Mesendoderm (in vitro differentiated cells): ENCODE measurements around the gene COL13A1.
A peak's percentile ranks its signal among the peaks of the same experiment; 100 is the strongest.

Experiments used
- DNase-seq: peaks from one replicate; pipeline ENCODE4 v3.0.0; 2013
- H2AK5ac ChIP-seq: 2 replicates; pipeline ENCODE4 v1.6.1; 2013; ENCODE audit warnings: low read length, inconsistent platforms
- H2BK120ac ChIP-seq: 2 replicates; pipeline ENCODE4 v1.6.1; 2013; ENCODE audit warnings: low read depth, mild to moderate bottlenecking, low read length, moderate library complexity, mixed read lengths
- H2BK15ac ChIP-seq: replicated peaks from 2 replicates; pipeline ENCODE4 v1.6.1; 2013; ENCODE audit warnings: low read depth, mild to moderate bottlenecking, moderate library complexity
- H2BK5ac ChIP-seq: 2 replicates; pipeline ENCODE4 v1.6.1; 2013; ENCODE audit warnings: low read length, inconsistent platforms
- H3K18ac ChIP-seq: 2 replicates; pipeline ENCODE4 v1.6.1; 2013; ENCODE audit warnings: mild to moderate bottlenecking, low read length, mixed read lengths
- H3K23ac ChIP-seq: one replicate; pipeline ENCODE4 v1.6.1; 2013; ENCODE audit warnings: low read length
- H3K27ac ChIP-seq: 2 replicates; pipeline ENCODE4 v1.5.1; 2013; ENCODE audit warnings: low read depth, mild to moderate bottlenecking, inconsistent platforms, low read length, moderate library complexity
- H3K27me3 ChIP-seq: 2 replicates; pipeline ENCODE4 v1.6.1; 2013; ENCODE audit warnings: low read length, control low read depth, mild to moderate bottlenecking, inconsistent platforms; ENCODE audit not compliant: insufficient read depth, poor library complexity
- H3K36me3 ChIP-seq: 2 replicates; pipeline ENCODE4 v1.6.1; 2013; ENCODE audit warnings: low read length, inconsistent platforms; ENCODE audit not compliant: control insufficient read depth, insufficient read depth
- H3K4ac ChIP-seq: one replicate; pipeline ENCODE4 v1.6.1; 2013; ENCODE audit warnings: low read depth, mild to moderate bottlenecking, low read length, moderate library complexity
- H3K4me1 ChIP-seq: 2 replicates; pipeline ENCODE4 v1.6.1; 2013; ENCODE audit warnings: low read depth, low read length, inconsistent platforms; ENCODE audit not compliant: control insufficient read depth
- H3K4me2 ChIP-seq: 2 replicates; pipeline ENCODE4 v1.6.1; 2013; ENCODE audit warnings: low read length
- H3K4me3 ChIP-seq: 2 replicates; pipeline ENCODE4 v1.5.1; 2013; ENCODE audit warnings: mild to moderate bottlenecking, low read length
- H3K56ac ChIP-seq: one replicate; pipeline ENCODE4 v1.6.1; 2013; ENCODE audit warnings: low read length
- H3K79me1 ChIP-seq: 2 replicates; pipeline ENCODE4 v1.6.1; 2013; ENCODE audit warnings: low read length, inconsistent platforms
- H3K79me2 ChIP-seq: 2 replicates; pipeline ENCODE4 v1.6.1; 2013; ENCODE audit warnings: mild to moderate bottlenecking, low read length; ENCODE audit not compliant: control insufficient read depth, insufficient read depth
- H3K9ac ChIP-seq: 2 replicates; pipeline ENCODE4 v1.6.1; 2013; ENCODE audit warnings: low read length, inconsistent platforms
- H4K5ac ChIP-seq: one replicate; pipeline ENCODE4 v1.6.1; 2013; ENCODE audit warnings: low read length
- H4K8ac ChIP-seq: one replicate; pipeline ENCODE4 v1.6.1; 2013; ENCODE audit warnings: low read depth, mild to moderate bottlenecking, control low read depth, low read length, moderate library complexity
- WGBS: extraction: QIAGEN DNeasy Blood & Tissue Kit; methylation state at CpG from one replicate; pipeline ENCODE4 v1.1.7; 2013; ENCODE audit warnings: low lambda C conversion rate, missing lambda C conversion rate; ENCODE audit not compliant: insufficient coverage; ENCODE audit errors: extremely low coverage; 5-methylcytosine and 5-hydroxymethylcytosine counted together

The COL13A1 gene

DNA sequence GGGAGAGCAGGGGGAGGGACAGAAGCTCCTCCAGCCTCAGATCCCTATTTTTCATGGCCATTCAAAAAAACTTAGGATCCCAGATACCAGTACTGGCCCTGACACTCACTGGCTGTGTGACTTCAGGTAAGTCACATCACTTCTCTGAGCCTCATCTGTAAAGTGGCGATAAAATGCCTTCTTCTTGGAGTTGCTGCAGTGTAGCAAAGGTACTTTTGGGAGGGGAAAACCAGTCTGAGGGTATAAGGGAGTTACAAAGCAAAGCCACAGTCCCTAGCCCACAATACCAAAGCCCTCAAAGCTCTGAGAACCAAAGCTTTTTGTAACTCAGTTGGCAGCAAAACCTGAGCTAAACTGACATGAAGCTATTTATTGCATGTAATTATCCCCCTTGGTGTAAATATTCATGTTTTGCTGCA is 43.4 kb upstream of the COL13A1 start:
- no peak overlapping the region for H3K4me3 ChIP-seq
- H3K18ac ChIP-seq, result no peak overlapping the region
- H3K79me1 ChIP-seq, result no peaks in the 10 kb centered on the region
- H2BK120ac ChIP-seq, result no peak overlapping the region
- no CpG with 5 or more reads among the region's 1 CpG for WGBS
- no peak overlapping the region for H3K4ac ChIP-seq
- DNase-seq, result no peak
- no peaks in the 10 kb centered on the region for H3K27me3 ChIP-seq
- H4K5ac ChIP-seq, result no peak overlapping the region
- H3K27ac ChIP-seq, result no peak overlapping the region
- no peaks in the 10 kb centered on the region for H3K4me1 ChIP-seq
- peak overlapping the region; percentile 38 for H3K23ac ChIP-seq
- H3K56ac ChIP-seq, result no peak overlapping the region
- H3K79me2 ChIP-seq, result no peaks in the 10 kb centered on the region
- H2BK5ac ChIP-seq, result no peak overlapping the region
- H4K8ac ChIP-seq, result no peak overlapping the region
- H3K36me3 ChIP-seq, result no peaks in the 10 kb centered on the region
- H3K9ac ChIP-seq, result no peak overlapping the region
- H2BK15ac ChIP-seq, result no peak overlapping the region
- no peak overlapping the region for H2AK5ac ChIP-seq
- H3K4me2 ChIP-seq, result no peak overlapping the region

GRCh38 chr10:69759641-69760040 is 42.1 kb upstream of the COL13A1 start:
- no peaks in the 10 kb centered on the region for H3K79me2 ChIP-seq
- H2AK5ac ChIP-seq, result no peak overlapping the region
- no peak overlapping the region for H3K9ac ChIP-seq
- no peak overlapping the region for H3K27ac ChIP-seq
- no peak overlapping the region for H3K4me2 ChIP-seq
- no CpG with 5 or more reads among the region's 6 CpGs for WGBS
- H2BK5ac ChIP-seq, result no peak overlapping the region
- no peaks in the 10 kb centered on the region for H3K79me1 ChIP-seq
- no peak overlapping the region for H2BK15ac ChIP-seq
- no peak for DNase-seq
- H3K18ac ChIP-seq, result no peak overlapping the region
- H3K4ac ChIP-seq, result no peak overlapping the region
- no peak overlapping the region for H3K23ac ChIP-seq
- H4K5ac ChIP-seq, result no peak overlapping the region
- no peak overlapping the region for H3K56ac ChIP-seq
- H3K4me1 ChIP-seq, result no peaks in the 10 kb centered on the region
- no peak overlapping the region for H4K8ac ChIP-seq
- no peak overlapping the region for H2BK120ac ChIP-seq
- H3K4me3 ChIP-seq, result no peak overlapping the region
- H3K27me3 ChIP-seq, result no peaks in the 10 kb centered on the region
- H3K36me3 ChIP-seq, result no peaks in the 10 kb centered on the region

DNA sequence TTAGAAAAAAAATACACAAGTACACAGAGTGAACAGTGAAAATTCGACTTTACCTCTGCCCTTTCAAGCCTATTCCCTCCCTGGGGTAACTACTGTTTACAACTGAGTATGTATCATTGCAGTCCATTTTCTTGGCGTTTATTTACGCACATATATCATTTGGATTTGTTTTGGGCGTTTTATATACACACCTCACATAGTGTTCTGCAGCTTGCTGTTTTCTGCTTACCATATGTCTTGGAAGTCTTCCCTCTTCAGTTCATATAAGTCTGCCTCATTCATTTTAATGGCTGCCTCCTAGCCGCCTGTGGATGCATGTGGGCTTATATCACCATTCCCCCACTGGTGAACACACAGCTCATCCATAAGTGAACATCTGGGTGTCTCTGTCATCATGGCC is 41.6 kb upstream of the COL13A1 start:
- DNase-seq, result no peak
- Histone ChIP-seq H4K8ac (no peak overlapping the region), H3K4ac (no peak overlapping the region), H2BK120ac (no peak overlapping the region), H2BK15ac (no peak overlapping the region), H3K27me3 (no peaks in the 10 kb centered on the region), H3K4me3 (no peak overlapping the region), H3K27ac (no peak overlapping the region), H3K4me2 (no peak overlapping the region), H3K4me1 (no peaks in the 10 kb centered on the region), H3K56ac (no peak overlapping the region), H2AK5ac (no peak overlapping the region), H3K23ac (no peak overlapping the region), H3K18ac (no peak overlapping the region), H3K36me3 (no peaks in the 10 kb centered on the region), H3K79me2 (no peaks in the 10 kb centered on the region), H2BK5ac (no peak overlapping the region), H3K79me1 (no peaks in the 10 kb centered on the region), H4K5ac (no peak overlapping the region), H3K9ac (no peak overlapping the region)
- WGBS, result no CpG with 5 or more reads among the region's 5 CpGs

DNA sequence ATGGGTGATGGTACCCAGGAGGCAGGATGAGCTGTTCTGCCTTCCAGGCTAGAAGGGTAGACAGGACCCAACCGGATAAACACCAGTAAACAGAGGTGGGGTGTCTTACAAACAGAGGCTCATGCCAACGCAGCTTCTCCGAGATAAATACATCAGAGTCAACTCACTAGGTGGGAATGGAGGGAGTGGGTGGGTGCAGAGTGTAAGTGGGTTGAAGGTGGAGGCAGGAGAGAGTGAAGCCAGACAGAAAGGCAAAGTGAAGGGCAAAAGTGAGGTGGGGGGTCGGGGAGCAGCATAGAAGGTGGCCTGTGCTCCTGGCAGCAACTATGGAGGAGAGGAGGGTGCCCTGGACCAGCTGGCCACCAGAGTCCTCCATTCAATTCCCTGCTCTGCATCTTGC is 40.4 kb upstream of the COL13A1 start:
- Histone ChIP-seq H2AK5ac (no peak overlapping the region), H3K9ac (no peak overlapping the region), H3K4me1 (no peaks in the 10 kb centered on the region), H3K79me2 (no peaks in the 10 kb centered on the region), H2BK120ac (no peak overlapping the region), H3K27me3 (no peaks in the 10 kb centered on the region), H3K18ac (no peak overlapping the region), H3K4ac (no peak overlapping the region), H2BK5ac (no peak overlapping the region), H3K4me3 (no peak overlapping the region), H3K56ac (no peak overlapping the region), H3K4me2 (no peak overlapping the region), H3K79me1 (no peaks in the 10 kb centered on the region), H4K8ac (no peak overlapping the region), H3K23ac (no peak overlapping the region), H3K27ac (no peak overlapping the region), H3K36me3 (no peaks in the 10 kb centered on the region), H4K5ac (no peak overlapping the region), H2BK15ac (no peak overlapping the region)
- DNase-seq, result no peak
- no CpG with 5 or more reads among the region's 4 CpGs for WGBS

GRCh38 chr10:69766161-69766910 is 35.4 kb upstream of the COL13A1 start:
- Histone ChIP-seq H4K8ac (no peak overlapping the region), H3K27me3 (no peaks in the 10 kb centered on the region), H3K18ac (no peak overlapping the region), H3K79me2 (no peaks in the 10 kb centered on the region), H3K56ac (no peak overlapping the region), H2AK5ac (no peak overlapping the region), H2BK15ac (no peak overlapping the region), H3K23ac (no peak overlapping the region), H3K4me1 (peaks cover 7% of the 10 kb centered on the region), H3K36me3 (no peaks in the 10 kb centered on the region), H3K4me3 (no peak overlapping the region), H3K4me2 (no peak overlapping the region), H2BK5ac (no peak overlapping the region), H3K4ac (no peak overlapping the region), H3K9ac (no peak overlapping the region), H3K79me1 (no peaks in the 10 kb centered on the region), H2BK120ac (no peak overlapping the region), H3K27ac (no peak overlapping the region), H4K5ac (no peak overlapping the region)
- no peak for DNase-seq
- WGBS, result no CpG with 5 or more reads among the region's 10 CpGs

DNA sequence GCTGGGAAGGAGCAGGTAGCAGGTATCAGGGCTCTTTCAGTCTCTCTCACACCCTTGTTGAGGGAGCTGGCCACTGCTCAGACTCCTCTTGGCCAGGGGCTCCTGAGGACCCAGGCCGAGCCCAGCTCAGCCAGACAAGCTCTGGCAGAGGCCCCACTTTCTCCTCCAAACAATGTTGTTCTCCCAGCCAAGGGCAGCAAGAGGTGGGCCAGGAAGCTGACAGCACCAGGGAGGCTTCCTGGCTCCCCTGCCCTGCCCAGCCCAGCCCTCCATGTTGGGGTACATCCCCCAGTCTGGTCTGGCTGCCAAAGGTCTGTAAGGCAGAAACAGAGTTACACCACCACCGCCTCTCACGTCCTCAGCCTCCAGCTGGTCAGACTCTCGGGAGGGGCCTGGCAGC is 33.9 kb upstream of the COL13A1 start:
- H2BK120ac ChIP-seq, result no peak overlapping the region
- DNase-seq, result no peak
- no peak overlapping the region for H3K4me2 ChIP-seq
- WGBS, result no CpG with 5 or more reads among the region's 4 CpGs
- H2BK5ac ChIP-seq, result no peak overlapping the region
- H3K9ac ChIP-seq, result no peak overlapping the region
- H3K4me1 ChIP-seq, result peaks cover 7% of the 10 kb centered on the region
- no peak overlapping the region for H4K5ac ChIP-seq
- no peak overlapping the region for H3K23ac ChIP-seq
- H2BK15ac ChIP-seq, result no peak overlapping the region
- H3K36me3 ChIP-seq, result no peaks in the 10 kb centered on the region
- H4K8ac ChIP-seq, result no peak overlapping the region
- no peak overlapping the region for H2AK5ac ChIP-seq
- no peak overlapping the region for H3K4ac ChIP-seq
- H3K18ac ChIP-seq, result no peak overlapping the region
- H3K56ac ChIP-seq, result no peak overlapping the region
- H3K79me2 ChIP-seq, result no peaks in the 10 kb centered on the region
- H3K27ac ChIP-seq, result no peak overlapping the region
- no peaks in the 10 kb centered on the region for H3K79me1 ChIP-seq
- no peaks in the 10 kb centered on the region for H3K27me3 ChIP-seq
- H3K4me3 ChIP-seq, result no peak overlapping the region
